Subcutaneous adipose tissue (tissue), 4 donors: ENCODE data around the gene SEC31A. TPM values are rescaled to one million over a fixed set of nuclear protein-coding genes. Genes with fewer than 3 reads are reported as not detected.

Experiments used
- CTCF ChIP-seq: fragments of 450-650 bp; IDR thresholded peaks from one replicate; pipeline ENCODE4 v1.5.1; 2016; ENCODE audit warnings: low read depth, mild to moderate bottlenecking, control low read depth, antibody characterized with exemption, moderate library complexity
- total RNA-seq, 4 donors: library from RNA; depleted of rRNA; stranded (reverse); fragments of >200 nt; gene quantifications; one replicate each; pipeline ENCODE4 v1.1.0, GENCODE V29; 2016

The SEC31A gene
- total RNA-seq, 4 donors from 2014 or later, result 178 to 276 (median 203) TPM

- TF ChIP-seq CTCF, result no peak
Observed at GRCh38 chr4:82791179-82791578, 99.8 kb downstream of the SEC31A start.

- TF ChIP-seq CTCF, result no peak
Observed at GRCh38 chr4:82790060-82790660, 100.8 kb downstream of the SEC31A start.

GRCh38 chr4:82789025-82789776, 101.8 kb downstream of the SEC31A start:
- no peak for TF ChIP-seq CTCF

GRCh38 chr4:82787342-82787741, 103.6 kb downstream of the SEC31A start:
- no peak for TF ChIP-seq CTCF

- no peak for TF ChIP-seq CTCF
Observed at GRCh38 chr4:82786828-82787227, 104.1 kb downstream of the SEC31A start.

- TF ChIP-seq CTCF, result no peak
Observed at GRCh38 chr4:82785611-82786400, 105.1 kb downstream of the SEC31A start.
